GM12878 (cell line): Measurements from ENCODE around the gene CDH4. TPM values are rescaled to one million over a fixed set of nuclear protein-coding genes. Genes with fewer than 3 reads are reported as not detected.

ENCODE experiments used
- ATAC-seq: fragments of 200-7000 bp; cut with Tn5 transposase; 3 replicates; pipeline ENCODE4 v1.9.1; 2020; ENCODE audit warnings: mild to moderate bottlenecking, moderate library complexity
- BruUV-seq: library from RNA; stranded (reverse); fragments of 400-500 nt; replicated peaks from 2 replicates; lab custom pipeline; 2021; lab: Mats Ljungman, UMichigan
- CTCF ChIA-PET: fragments of 300-600 bp; sonication (Branson Sonifier 250); formaldehyde crosslinking; extraction: SDS; loops from one replicate; lab custom pipeline; 2021; ENCODE audit warnings: inconsistent platforms; lab: Yijun Ruan, JAX
- POLR2A ChIA-PET: fragments of 350-600 bp; formaldehyde crosslinking; extraction: SDS; loops from one replicate; lab custom pipeline; 2021; ENCODE audit warnings: inconsistent platforms; lab: Charles Lee
- RAD21 ChIA-PET: fragments of 300-600 bp; sonication (Branson Sonifier 250); formaldehyde crosslinking; loops from one replicate; lab custom pipeline; 2023; ENCODE audit warnings: antibody characterized with exemption; ENCODE audit not compliant: unreplicated experiment; lab: Charles Lee
- SMC1A ChIA-PET: fragments of 300-600 bp; sonication (Branson Sonifier 250); formaldehyde crosslinking; loops from one replicate; lab custom pipeline; 2023; ENCODE audit not compliant: unreplicated experiment, uncharacterized antibody; lab: Charles Lee
- DNase-seq: peaks from one replicate; pipeline ENCODE4 v3.0.0-alpha.2; 2011; ENCODE audit warnings: low read depth, low spot score
- FAIRE-seq: peaks from 3 replicates; lab custom pipeline; 2011; peaks lifted over from hg19 to GRCh38; lab: Jason Lieb, UNC
- H2AFZ ChIP-seq: 2 replicates; pipeline ENCODE4 v1.6.0; 2011; ENCODE audit warnings: low read depth, low read length, control low read depth; ENCODE audit not compliant: control insufficient read depth
- H3K27ac ChIP-seq: 2 replicates; pipeline ENCODE4 v1.5.1; 2011; ENCODE audit warnings: control low read depth; ENCODE audit not compliant: control insufficient read depth, insufficient read depth
- H3K27me3 ChIP-seq, 2 experiments: replicated peaks in 1 of 2; 2 replicates each; pipeline versions ENCODE4 v1.6.0 to v1.6.1; 2011; ENCODE audit warnings: low read length in 1 of 2; ENCODE audit not compliant: control insufficient read depth in 2 of 2, insufficient read depth in 2 of 2
- H3K36me3 ChIP-seq, 2 experiments: 2 replicates each; pipeline ENCODE4 v1.5.1; 2011; ENCODE audit warnings: low read length in 1 of 2; ENCODE audit not compliant: control insufficient read depth in 2 of 2, insufficient read depth in 2 of 2
- H3K4me1 ChIP-seq: 2 replicates; pipeline ENCODE4 v1.6.1; 2011; ENCODE audit warnings: mild to moderate bottlenecking, low read length, moderate library complexity, mixed read lengths; ENCODE audit not compliant: control insufficient read depth, insufficient read depth
- H3K4me2 ChIP-seq: 2 replicates; pipeline ENCODE4 v1.6.0; 2011; ENCODE audit warnings: control low read depth; ENCODE audit not compliant: control insufficient read depth, insufficient read depth
- H3K4me3 ChIP-seq: fragments of 200-600 bp; sonication (generic); 2 replicates; pipeline ENCODE4 v1.5.1; 2016
- H3K79me2 ChIP-seq: 2 replicates; pipeline ENCODE4 v1.6.0; 2011; ENCODE audit warnings: low read length; ENCODE audit not compliant: control insufficient read depth, insufficient read depth
- H3K9ac ChIP-seq: 2 replicates; pipeline ENCODE4 v1.8.0; 2011; ENCODE audit warnings: low read length, control low read depth, mixed read lengths; ENCODE audit not compliant: control insufficient read depth, insufficient read depth
- H3K9me3 ChIP-seq: replicated peaks from 3 replicates; pipeline ENCODE4 v1.5.1; 2011; ENCODE audit warnings: mild to moderate bottlenecking, low read length; ENCODE audit not compliant: control insufficient read depth, insufficient read depth
- H4K20me1 ChIP-seq: 2 replicates; pipeline ENCODE4 v1.6.0; 2011; ENCODE audit not compliant: control insufficient read depth, insufficient read depth
- CREB1 ChIP-seq: IDR thresholded peaks from 2 replicates; pipeline ENCODE4 v1.6.1; 2012; ENCODE audit warnings: low read depth, mild to moderate bottlenecking, inconsistent platforms
- CREM ChIP-seq: IDR thresholded peaks from 2 replicates; pipeline ENCODE4 v1.6.1; 2014; ENCODE audit warnings: antibody characterized with exemption, low read depth
- EED ChIP-seq: sonication (generic); IDR thresholded peaks from 2 replicates; pipeline ENCODE4 v1.6.1; 2016; ENCODE audit warnings: antibody characterized with exemption, low read depth
- RAD21 ChIP-seq: IDR thresholded peaks from 2 replicates; pipeline ENCODE4 v1.6.1; 2011; ENCODE audit warnings: mild to moderate bottlenecking, low read depth, low read length, moderate library complexity; ENCODE audit not compliant: insufficient read depth
- STAT1 ChIP-seq: fragments of 450-650 bp; conservative IDR thresholded peaks from 2 replicates; pipeline ENCODE4 v1.6.1; 2014; ENCODE audit warnings: antibody characterized with exemption, mild to moderate bottlenecking
- TCF12 ChIP-seq: IDR thresholded peaks from 2 replicates; pipeline ENCODE4 v1.6.1; 2011; ENCODE audit warnings: low read depth, mild to moderate bottlenecking, low read length
- ZZZ3 ChIP-seq: IDR thresholded peaks from 2 replicates; pipeline ENCODE4 v1.6.1; 2011; ENCODE audit warnings: low read depth; ENCODE audit not compliant: control insufficient read depth, insufficient read length
- WGBS: methylation state at CpG from one replicate; pipeline ENCODE4 v1.1.6; 2016; ENCODE audit warnings: low lambda C conversion rate; ENCODE audit not compliant: insufficient replicate concordance, insufficient coverage; ENCODE audit errors: missing lambda C conversion rate; 5-methylcytosine and 5-hydroxymethylcytosine counted together
- in situ Hi-C: fragments of 300-500 bp; cut with MboI; formaldehyde crosslinking; loops from 9 replicates; pipeline ENCODE4 v1.14.3; 2018; ENCODE audit warnings: mixed read lengths
- intact Hi-C: fragments of 100-400 bp; cut with micrococcal nuclease; formaldehyde crosslinking; loops from one replicate; pipeline ENCODE4 v1.14.2; 2022; ENCODE audit not compliant: unreplicated experiment
- polyA plus RNA-seq, 11 experiments: library from polyadenylated mRNA; depleted of rRNA in 4 of 11; unstranded in 6 of 11; stranded (reverse) in 5 of 11; fragments of >200 nt; fragmentation: Nextera tagmentation in 4 of 11; fragmentation: Illumina TruSeq in 1 of 11; extraction: Ambion mirVana in 4 of 11; extraction: Trizol in 1 of 11; gene quantifications; 1 replicate in 1 of 11; 2 replicates in 10 of 11; pipeline versions ENCODE4 v1.2.1 to v1.2.3, GENCODE V29; 2011 to 2016; ENCODE audit warnings: inconsistent platforms in 2 of 11, missing spikeins in 2 of 11, low read depth in 1 of 11
- total RNA-seq, 4 experiments: library from RNA; depleted of rRNA in 3 of 4; stranded (reverse); fragments of >200 nt in 3 of 4; fragmentation: Illumina TruSeq in 1 of 4; extraction: Trizol in 1 of 4; gene quantifications; 2 replicates each; pipeline versions ENCODE4 v1.2.1 to v1.2.3, GENCODE V29; 2013 to 2021

Gene CDH4
- total and polyA plus RNA-seq, 10 of the 15 experiments (the other 5 are each of a cell fraction or from before 2014, with no cell fraction given), result not detected

GRCh38 chr20:61688411-61688810, 436.4 kb downstream of the CDH4 start:
- Histone ChIP-seq H3K27ac (no peak overlapping the region), H3K36me3 (no peaks in the 10 kb centered on the region), H3K4me2 (no peak overlapping the region), H2AFZ (no peak overlapping the region), H3K4me3 (no peak overlapping the region), H3K27me3 (no peaks in the 10 kb centered on the region), H3K9ac (no peak overlapping the region), H3K79me2 (no peaks in the 10 kb centered on the region), H3K9me3 (no peaks in the 10 kb centered on the region), H3K4me1 (no peaks in the 10 kb centered on the region), H4K20me1 (no peaks in the 10 kb centered on the region)
- ChIA-PET CTCF (no interaction called here), SMC1A (no interaction called here), POLR2A (no interaction called here), RAD21 (no interaction called here)
- ATAC-seq (no peak), FAIRE-seq (no peak), DNase-seq (no peak)
- TF ChIP-seq CREB1, result no peak
- TF ChIP-seq CREM, result no peak
- no peak for TF ChIP-seq EED
- no peak for TF ChIP-seq TCF12
- TF ChIP-seq RAD21, result no peak
- in situ Hi-C loops, result no loop called here
- BruUV-seq, result no TSS peak
- intact Hi-C loops, result no loop called here
- 67% methylated on average over 13 of the region's 13 CpGs for WGBS

- Histone ChIP-seq H3K9me3 (no peaks in the 10 kb centered on the region), H3K27ac (no peak overlapping the region), H3K4me3 (no peak overlapping the region), H3K4me2 (no peak overlapping the region), H2AFZ (no peak overlapping the region), H3K4me1 (no peaks in the 10 kb centered on the region), H4K20me1 (no peaks in the 10 kb centered on the region)
- intact Hi-C loops, result no loop called here
- FAIRE-seq, result no peak
- ATAC-seq, result no peak
- no TSS peak for BruUV-seq
- no peak for DNase-seq
- POLR2A ChIA-PET, result no interaction called here
- SMC1A ChIA-PET, result no interaction called here
- RAD21 ChIA-PET, result no interaction called here
- TF ChIP-seq STAT1 (no peak), ZZZ3 (no peak)
- TF ChIP-seq, all 136 proteins: peak for 0
- in situ Hi-C loops, result no loop called here
- Histone ChIP-seq H3K27me3 (no peaks in the 10 kb centered on the region), H3K36me3 (no peaks in the 10 kb centered on the region), H3K79me2 (no peaks in the 10 kb centered on the region), H3K9ac (no peak overlapping the region)
- CTCF ChIA-PET, result no interaction called here
- 36% methylated on average over 7 of the region's 7 CpGs for WGBS
Measured at GRCh38 chr20:61690150-61690549, 438.1 kb downstream of the CDH4 start.
